Right forelimb (tissue), 1 donor: ENCODE measurements around the gene ZFP64.

Experiments used
- DNase-seq: peaks from one replicate; pipeline ENCODE4 v3.0.0-alpha.2; 2018

Gene ZFP64

GRCh38 chr20:52103913-52104545 is 87.5 kb downstream of the ZFP64 start:
- DNase-seq = peak; percentile 63

- DNase-seq = peak; percentile 54
These were observed 88.2 kb downstream of the ZFP64 start for GRCh38 chr20:52103335-52103912.

DNA sequence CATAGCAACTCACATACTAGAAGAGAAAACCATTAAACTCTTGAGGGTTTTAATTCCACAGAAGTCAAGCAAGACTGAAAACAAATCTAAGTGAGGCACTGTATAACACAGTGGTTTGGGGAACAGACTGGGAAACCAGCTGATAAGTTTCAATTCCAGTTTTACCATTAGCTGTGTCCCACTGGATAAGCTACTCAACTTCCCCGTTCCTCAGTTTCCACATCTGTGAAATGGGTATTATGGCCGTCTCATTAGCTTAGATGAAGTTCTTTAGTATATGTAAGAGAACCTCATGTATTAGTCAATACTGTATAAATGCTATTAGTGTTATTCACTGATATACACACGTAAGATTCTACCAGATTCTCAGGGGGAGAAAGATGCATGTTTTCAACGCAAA is 89.0 kb downstream of the ZFP64 start:
- DNase-seq = no peak

DNA sequence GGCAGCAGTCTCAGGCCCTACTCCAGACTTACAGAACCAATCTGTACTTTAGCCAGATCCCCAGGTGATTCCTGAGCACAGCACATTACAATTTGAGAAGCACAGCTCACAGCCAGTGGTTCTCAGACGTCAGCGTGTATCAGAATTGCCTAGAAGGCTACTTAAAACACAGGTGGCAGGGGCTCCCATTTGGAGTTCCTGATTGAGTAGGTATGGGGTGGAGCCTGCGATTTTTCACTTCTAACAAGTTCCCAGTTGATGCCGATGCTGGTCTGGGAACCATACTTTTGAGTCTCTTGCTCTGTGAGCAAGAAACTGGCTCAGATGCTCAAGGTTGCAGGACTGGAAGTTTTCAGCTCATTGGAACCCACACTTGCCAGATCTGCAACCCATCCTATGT is 89.5 kb downstream of the ZFP64 start:
- DNase-seq = no peak
